Thyroid gland (tissue), 4 donors: Measurements from ENCODE around the gene HMBS.

Experiments
- POLR2A ChIP-seq, 2 donors: fragments of 450-650 bp; IDR thresholded peaks; one replicate each; pipeline ENCODE4 v1.6.1; 2017; ENCODE audit warnings: antibody characterized with exemption in 2 of 2, mild to moderate bottlenecking in 2 of 2, moderate library complexity in 1 of 2
- TF ChIP-seq, protein P1 (sequence below), 6 experiments: fragments of 200-600 bp in 3 of 6; fragments of 450-650 bp in 3 of 6; sonication (generic) in 3 of 6; IDR thresholded peaks; one replicate each; pipeline ENCODE4 v1.5.1; 2016 to 2019; ENCODE audit warnings: antibody characterized with exemption in 6 of 6, mild to moderate bottlenecking in 2 of 6, inconsistent platforms in 1 of 6, moderate library complexity in 1 of 6

DNA sequence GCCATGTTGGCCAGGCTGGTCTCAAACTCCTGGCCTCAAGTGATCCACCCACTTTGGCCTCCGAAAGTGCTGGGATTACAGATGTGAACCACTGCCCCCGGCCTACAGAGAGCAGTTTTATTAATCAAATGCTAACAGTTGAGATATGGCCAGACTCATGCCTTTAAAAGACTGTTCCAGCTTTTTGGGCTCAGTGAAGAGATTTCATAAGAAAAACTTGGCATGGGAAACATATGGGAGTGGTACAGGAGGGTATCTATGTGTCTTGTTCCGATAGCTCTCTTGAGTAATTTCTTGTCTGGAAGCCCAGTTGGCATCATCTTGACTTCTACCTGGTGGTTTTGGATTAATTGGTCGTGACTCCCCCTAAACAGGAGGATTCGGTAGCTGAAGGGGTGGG is 45.8 kb upstream of the HMBS start:
- no peak for TF ChIP-seq POLR2A (IDR thresholded peaks at IDR 0.05)
- TF ChIP-seq, protein P1, sequence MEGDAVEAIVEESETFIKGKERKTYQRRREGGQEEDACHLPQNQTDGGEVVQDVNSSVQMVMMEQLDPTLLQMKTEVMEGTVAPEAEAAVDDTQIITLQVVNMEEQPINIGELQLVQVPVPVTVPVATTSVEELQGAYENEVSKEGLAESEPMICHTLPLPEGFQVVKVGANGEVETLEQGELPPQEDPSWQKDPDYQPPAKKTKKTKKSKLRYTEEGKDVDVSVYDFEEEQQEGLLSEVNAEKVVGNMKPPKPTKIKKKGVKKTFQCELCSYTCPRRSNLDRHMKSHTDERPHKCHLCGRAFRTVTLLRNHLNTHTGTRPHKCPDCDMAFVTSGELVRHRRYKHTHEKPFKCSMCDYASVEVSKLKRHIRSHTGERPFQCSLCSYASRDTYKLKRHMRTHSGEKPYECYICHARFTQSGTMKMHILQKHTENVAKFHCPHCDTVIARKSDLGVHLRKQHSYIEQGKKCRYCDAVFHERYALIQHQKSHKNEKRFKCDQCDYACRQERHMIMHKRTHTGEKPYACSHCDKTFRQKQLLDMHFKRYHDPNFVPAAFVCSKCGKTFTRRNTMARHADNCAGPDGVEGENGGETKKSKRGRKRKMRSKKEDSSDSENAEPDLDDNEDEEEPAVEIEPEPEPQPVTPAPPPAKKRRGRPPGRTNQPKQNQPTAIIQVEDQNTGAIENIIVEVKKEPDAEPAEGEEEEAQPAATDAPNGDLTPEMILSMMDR (IDR thresholded peaks at IDR 0.05): no peak
